Neural cell (in vitro differentiated cells): ENCODE data around the gene GPR17. TPM values are rescaled to one million over a fixed set of nuclear protein-coding genes. Genes with fewer than 3 reads are reported as not detected.
A peak's percentile ranks its signal among the peaks of the same experiment; 100 is the strongest.

Experiments used
- H2AFZ ChIP-seq: fragments of 200-600, 300-800 bp; sonication (generic), shearing (Covaris generic); 2 replicates; pipeline ENCODE4 v1.6.0; 2014; ENCODE audit warnings: low read depth, mild to moderate bottlenecking, antibody characterized with exemption, low read length, moderate library complexity
- H3F3A ChIP-seq: fragments of 200-600 bp; shearing (Covaris generic); 2 replicates; pipeline ENCODE4 v1.6.1; 2016; ENCODE audit warnings: mild to moderate bottlenecking, moderate library complexity, mixed read lengths, antibody characterized with exemption, low read length; ENCODE audit not compliant: insufficient read depth, poor library complexity, severe bottlenecking
- H3K27ac ChIP-seq: fragments of 200-600, 300-800 bp; sonication (generic), shearing (Covaris generic); 2 replicates; pipeline ENCODE4 v1.5.1; 2014; ENCODE audit warnings: mild to moderate bottlenecking, low read length, moderate library complexity
- H3K27me3 ChIP-seq: fragments of 300-800, 200-600 bp; sonication (generic), shearing (Covaris generic); 2 replicates; pipeline ENCODE4 v1.6.0; 2014; ENCODE audit warnings: mild to moderate bottlenecking, low read depth, low read length, moderate library complexity; ENCODE audit not compliant: insufficient read depth
- H3K36me3 ChIP-seq: fragments of 300-800, 200-600 bp; sonication (generic), shearing (Covaris generic); 2 replicates; pipeline ENCODE4 v1.5.1; 2014; ENCODE audit warnings: mild to moderate bottlenecking, antibody characterized with exemption, low read length, moderate library complexity; ENCODE audit not compliant: insufficient read depth
- H3K4me2 ChIP-seq: fragments of 300-800, 200-600 bp; sonication (generic), shearing (Covaris generic); 2 replicates; pipeline ENCODE4 v1.6.0; 2014; ENCODE audit warnings: mild to moderate bottlenecking, low read length
- H3K4me3 ChIP-seq: fragments of 300-800, 200-600 bp; sonication (generic), shearing (Covaris generic); 2 replicates; pipeline ENCODE4 v1.5.1; 2014; ENCODE audit warnings: mild to moderate bottlenecking, low read length, moderate library complexity
- H3K79me2 ChIP-seq: fragments of 200-600 bp; shearing (Covaris generic); replicated peaks from 2 replicates; pipeline ENCODE4 v1.6.0; 2014; ENCODE audit warnings: mild to moderate bottlenecking, low read length, moderate library complexity; ENCODE audit not compliant: insufficient read depth
- H3K9ac ChIP-seq: fragments of 300-800, 200-600 bp; sonication (generic), shearing (Covaris generic); 2 replicates; pipeline ENCODE4 v1.6.1; 2016; ENCODE audit warnings: mild to moderate bottlenecking, low read length, mixed read lengths
- H3K9me2 ChIP-seq: fragments of 200-600 bp; shearing (Covaris generic); 2 replicates; pipeline ENCODE4 v1.6.1; 2016; ENCODE audit warnings: mild to moderate bottlenecking, low read length, mixed read lengths; ENCODE audit not compliant: insufficient read depth
- H3K9me3 ChIP-seq: fragments of 200-600, 300-800 bp; sonication (generic), shearing (Covaris generic); 2 replicates; pipeline ENCODE4 v1.6.1; 2016; ENCODE audit warnings: mild to moderate bottlenecking, mixed run types, low read length, moderate library complexity, mixed read lengths
- H4K20me1 ChIP-seq: fragments of 200-600 bp; shearing (Covaris generic); 2 replicates; pipeline ENCODE4 v1.6.1; 2016; ENCODE audit warnings: mild to moderate bottlenecking, mixed run types; ENCODE audit not compliant: insufficient read depth
- CTCF ChIP-seq: fragments of 450-650 bp; IDR thresholded peaks from 2 replicates; pipeline ENCODE4 v1.5.1; 2014; ENCODE audit warnings: antibody characterized with exemption, mild to moderate bottlenecking, moderate library complexity; ENCODE audit not compliant: poor library complexity, severe bottlenecking
- EP300 ChIP-seq: fragments of 450-650 bp; conservative IDR thresholded peaks from 2 replicates; pipeline ENCODE4 v1.6.1; 2014; ENCODE audit warnings: antibody characterized with exemption, mild to moderate bottlenecking, moderate library complexity; ENCODE audit not compliant: poor library complexity, severe bottlenecking
- EZH2 ChIP-seq: fragments of 200-600, 300-800 bp; shearing (Covaris generic), sonication (generic); IDR thresholded peaks from 2 replicates; pipeline ENCODE4 v1.6.1; 2014; ENCODE audit warnings: antibody characterized with exemption, low read length, borderline replicate concordance, mild to moderate bottlenecking; ENCODE audit not compliant: insufficient read depth, poor library complexity, severe bottlenecking
- MXI1 ChIP-seq: fragments of 450-650 bp; conservative IDR thresholded peaks from 2 replicates; pipeline ENCODE4 v1.6.1; 2014; ENCODE audit warnings: antibody characterized with exemption, mild to moderate bottlenecking; ENCODE audit not compliant: poor library complexity, severe bottlenecking
- POLR2AphosphoS5 ChIP-seq: IDR thresholded peaks from 2 replicates; pipeline ENCODE4 v1.6.1; 2012
- RAD21 ChIP-seq: fragments of 450-650 bp; conservative IDR thresholded peaks from 2 replicates; pipeline ENCODE4 v1.6.1; 2014; ENCODE audit warnings: antibody characterized with exemption, mild to moderate bottlenecking, moderate library complexity
- SMC3 ChIP-seq: fragments of 450-650 bp; conservative IDR thresholded peaks from 2 replicates; pipeline ENCODE4 v1.6.1; 2014; ENCODE audit warnings: antibody characterized with exemption, mild to moderate bottlenecking, moderate library complexity; ENCODE audit not compliant: poor library complexity
- TAF1 ChIP-seq: IDR thresholded peaks from 2 replicates; pipeline ENCODE4 v1.6.1; 2012; ENCODE audit warnings: low read depth
- polyA plus RNA-seq: library from polyadenylated mRNA; depleted of rRNA; stranded (reverse); fragments of >200 nt; gene quantifications from 2 replicates; pipeline ENCODE4 v1.2.3, GENCODE V29; 2014
- TF ChIP-seq, protein P1 (sequence below): IDR thresholded peaks from 2 replicates; pipeline ENCODE4 v1.6.1; 2012; ENCODE audit warnings: borderline replicate concordance

GPR17 gene
- polyA plus RNA-seq, 1 donor from 2014 or later: not detected

- H3K36me3 ChIP-seq: no peaks in the 10 kb centered on the region
- H3F3A ChIP-seq: no peaks in the 10 kb centered on the region
- no peaks in the 10 kb centered on the region for H3K27me3 ChIP-seq
- no peak overlapping the region for H3K4me3 ChIP-seq
- no peak overlapping the region for H3K27ac ChIP-seq
- no peak overlapping the region for H3K4me2 ChIP-seq
- no peaks in the 10 kb centered on the region for H3K9me2 ChIP-seq
- no peaks in the 10 kb centered on the region for H3K9me3 ChIP-seq
- no peaks in the 10 kb centered on the region for H3K79me2 ChIP-seq
- no peak overlapping the region for H2AFZ ChIP-seq
- H4K20me1 ChIP-seq: no peaks in the 10 kb centered on the region
- TF ChIP-seq MXI1 (no peak), CTCF (peak; percentile 55), SMC3 (peak; percentile 29)
- no peak overlapping the region for H3K9ac ChIP-seq
These were observed 3.7 kb downstream of the GPR17 start for GRCh38 chr2:127649684-127650040.

DNA sequence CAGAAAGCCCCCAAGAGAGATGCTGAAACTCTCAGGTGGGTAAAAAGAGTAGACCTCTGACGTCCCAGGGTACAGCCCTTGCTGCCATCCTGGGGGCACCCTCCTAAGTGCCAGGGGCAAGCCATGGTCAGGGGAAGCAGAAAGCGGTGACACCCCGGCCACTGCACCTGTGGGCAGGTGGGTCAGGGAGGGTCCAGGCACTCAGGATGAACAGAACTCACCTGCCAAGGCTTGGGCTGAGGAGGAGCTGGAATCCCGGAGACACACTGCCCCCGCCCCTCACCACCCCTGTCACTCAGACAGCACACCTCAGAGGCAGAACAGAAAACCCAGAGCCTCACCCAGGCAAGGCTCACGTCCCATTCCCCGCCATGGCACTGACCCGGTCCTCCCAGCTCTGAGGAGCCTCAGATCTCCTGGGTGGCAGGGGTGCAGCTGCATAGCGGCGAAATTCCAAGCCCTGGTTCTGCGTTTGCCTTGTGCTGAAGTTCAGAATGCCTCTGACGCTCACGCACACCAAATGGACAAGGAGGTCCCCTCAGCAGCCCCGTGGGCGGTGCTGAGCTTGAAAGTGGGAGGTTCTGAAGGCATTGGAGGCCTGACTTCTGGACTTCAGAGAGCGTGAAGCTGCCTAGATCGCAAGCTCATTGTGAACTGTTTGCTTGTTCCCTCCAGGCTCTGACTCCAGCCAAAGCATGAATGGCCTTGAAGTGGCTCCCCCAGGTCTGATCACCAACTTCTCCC lies 4.3 kb downstream of the GPR17 start:
- Histone ChIP-seq H4K20me1 (no peaks in the 10 kb centered on the region), H3K4me2 (no peak overlapping the region), H3K27me3 (no peaks in the 10 kb centered on the region), H3F3A (no peaks in the 10 kb centered on the region), H3K4me3 (no peak overlapping the region), H3K79me2 (no peaks in the 10 kb centered on the region), H3K9ac (no peak overlapping the region), H2AFZ (no peak overlapping the region), H3K27ac (no peak overlapping the region), H3K36me3 (no peaks in the 10 kb centered on the region), H3K9me3 (no peaks in the 10 kb centered on the region), H3K9me2 (no peaks in the 10 kb centered on the region)
- no peak for TF ChIP-seq POLR2AphosphoS5
- TF ChIP-seq EP300: no peak
- no peak for TF ChIP-seq CTCF
- no peak for TF ChIP-seq SMC3
- no peak for TF ChIP-seq EZH2
- no peak for TF ChIP-seq MXI1
- TF ChIP-seq RAD21: no peak
- TF ChIP-seq, protein P1, sequence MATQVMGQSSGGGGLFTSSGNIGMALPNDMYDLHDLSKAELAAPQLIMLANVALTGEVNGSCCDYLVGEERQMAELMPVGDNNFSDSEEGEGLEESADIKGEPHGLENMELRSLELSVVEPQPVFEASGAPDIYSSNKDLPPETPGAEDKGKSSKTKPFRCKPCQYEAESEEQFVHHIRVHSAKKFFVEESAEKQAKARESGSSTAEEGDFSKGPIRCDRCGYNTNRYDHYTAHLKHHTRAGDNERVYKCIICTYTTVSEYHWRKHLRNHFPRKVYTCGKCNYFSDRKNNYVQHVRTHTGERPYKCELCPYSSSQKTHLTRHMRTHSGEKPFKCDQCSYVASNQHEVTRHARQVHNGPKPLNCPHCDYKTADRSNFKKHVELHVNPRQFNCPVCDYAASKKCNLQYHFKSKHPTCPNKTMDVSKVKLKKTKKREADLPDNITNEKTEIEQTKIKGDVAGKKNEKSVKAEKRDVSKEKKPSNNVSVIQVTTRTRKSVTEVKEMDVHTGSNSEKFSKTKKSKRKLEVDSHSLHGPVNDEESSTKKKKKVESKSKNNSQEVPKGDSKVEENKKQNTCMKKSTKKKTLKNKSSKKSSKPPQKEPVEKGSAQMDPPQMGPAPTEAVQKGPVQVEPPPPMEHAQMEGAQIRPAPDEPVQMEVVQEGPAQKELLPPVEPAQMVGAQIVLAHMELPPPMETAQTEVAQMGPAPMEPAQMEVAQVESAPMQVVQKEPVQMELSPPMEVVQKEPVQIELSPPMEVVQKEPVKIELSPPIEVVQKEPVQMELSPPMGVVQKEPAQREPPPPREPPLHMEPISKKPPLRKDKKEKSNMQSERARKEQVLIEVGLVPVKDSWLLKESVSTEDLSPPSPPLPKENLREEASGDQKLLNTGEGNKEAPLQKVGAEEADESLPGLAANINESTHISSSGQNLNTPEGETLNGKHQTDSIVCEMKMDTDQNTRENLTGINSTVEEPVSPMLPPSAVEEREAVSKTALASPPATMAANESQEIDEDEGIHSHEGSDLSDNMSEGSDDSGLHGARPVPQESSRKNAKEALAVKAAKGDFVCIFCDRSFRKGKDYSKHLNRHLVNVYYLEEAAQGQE: no peak
- TF ChIP-seq TAF1: no peak
